ENCODE results near the gene FAM83D.

FAM83D gene

DNA sequence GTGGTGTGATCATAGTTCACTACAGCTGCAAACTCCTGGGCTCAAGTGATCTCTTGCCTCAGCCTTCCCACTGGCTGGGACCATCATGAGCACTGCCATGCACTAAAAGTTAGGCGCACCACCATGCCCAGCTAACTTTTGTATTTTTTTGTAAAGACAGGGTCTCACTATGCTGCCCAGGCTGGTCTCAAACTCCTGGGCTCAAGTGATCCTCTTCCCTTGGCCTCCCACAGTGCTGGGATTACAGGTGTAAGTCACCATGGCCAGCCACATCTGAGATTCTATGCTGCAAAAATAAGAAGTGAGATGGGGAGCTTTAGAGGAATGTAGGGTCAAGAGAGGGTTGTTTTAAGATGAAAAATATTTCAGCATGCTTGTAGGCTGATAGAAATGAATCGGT lies 1.5 kb upstream of the FAM83D start:
- no peak overlapping the region for H3K9ac ChIP-seq (ENCODE audit: low read depth, low read length)
- no peaks in the 10 kb centered on the region for H3K9me3 ChIP-seq (replicated peaks; ENCODE audit: low read length)
- H3K36me3 ChIP-seq (ENCODE audit: insufficient read depth, low read length): no peaks in the 10 kb centered on the region
- no peak overlapping the region for H3K4me2 ChIP-seq (ENCODE audit: low read length)
- H3K4me1 ChIP-seq (ENCODE audit: control insufficient read depth, insufficient read depth, low read length): peaks cover 13% of the 10 kb centered on the region
- H3K27me3 ChIP-seq (ENCODE audit: control insufficient read depth, insufficient read depth, low read length): peaks cover 29% of the 10 kb centered on the region
- no peak overlapping the region for H3K4me3 ChIP-seq (ENCODE audit: low read length)

DNA sequence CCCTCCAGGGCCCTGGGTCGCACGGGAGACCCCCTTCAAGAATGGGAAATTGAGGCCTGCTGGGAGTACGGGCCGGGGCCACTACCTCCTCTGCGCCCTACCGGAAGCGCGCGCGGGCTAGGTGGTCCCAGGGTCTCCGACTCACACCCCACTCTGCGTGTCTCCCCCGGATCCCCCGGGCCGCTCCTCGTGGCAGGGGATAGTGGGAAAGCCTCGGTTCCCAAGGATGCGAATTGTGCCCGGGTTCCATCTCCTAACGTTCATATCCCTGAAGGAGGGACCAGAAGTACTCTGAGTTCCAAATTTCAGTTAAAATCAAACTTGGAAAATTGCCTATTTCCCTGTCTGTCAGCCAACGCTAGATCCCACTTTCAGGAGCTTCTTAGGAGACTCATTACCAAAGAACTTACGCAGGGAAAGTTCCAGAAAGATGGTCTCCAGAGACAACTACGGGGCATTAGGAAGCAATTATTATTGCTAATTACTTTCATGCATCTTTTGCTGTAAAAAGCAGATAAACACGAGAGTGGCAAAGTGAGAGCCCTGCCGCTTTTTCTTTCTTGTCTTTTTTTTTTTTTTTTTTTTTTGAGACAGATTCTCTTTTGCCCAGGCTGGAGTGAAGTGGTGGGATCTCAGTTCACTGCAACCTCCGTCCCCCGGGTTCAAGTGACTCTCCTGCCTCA lies 858 bp downstream of the FAM83D start:
- Histone ChIP-seq H3K27me3 (ENCODE audit: control insufficient read depth, insufficient read depth, low read length) (peaks cover 6% of the 10 kb centered on the region), H3K9ac (ENCODE audit: low read depth, low read length) (peak overlapping the region; percentile 81), H3K4me3 (ENCODE audit: low read length) (peak overlapping the region; percentile 90), H3K9me3 (replicated peaks; ENCODE audit: low read length) (no peaks in the 10 kb centered on the region), H3K4me1 (ENCODE audit: control insufficient read depth, insufficient read depth, low read length) (peaks cover 13% of the 10 kb centered on the region), H3K36me3 (ENCODE audit: insufficient read depth, low read length) (no peaks in the 10 kb centered on the region), H3K4me2 (ENCODE audit: low read length) (peak overlapping the region; percentile 89)

- H3K27me3 ChIP-seq (ENCODE audit: control insufficient read depth, insufficient read depth, low read length): peaks cover under 1% of the 10 kb centered on the region
Measured at GRCh38 chr20:38927902-38928578, 1.8 kb downstream of the FAM83D start.

DNA sequence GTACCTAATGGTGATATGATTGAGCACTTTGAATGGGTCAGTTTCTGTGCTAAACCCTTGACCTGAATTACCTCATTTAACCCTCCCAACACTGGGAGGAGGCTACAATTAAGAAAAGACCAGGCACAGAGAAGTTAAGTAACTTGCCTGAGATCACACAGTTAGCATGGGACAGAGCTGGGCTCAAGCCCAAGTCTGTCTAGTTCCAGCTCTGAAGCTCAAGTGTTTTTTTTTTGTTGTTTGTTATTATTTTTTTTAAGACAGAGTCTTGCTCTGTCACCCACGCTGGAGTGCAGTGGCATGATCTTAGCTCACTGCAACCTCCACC lies 4.0 kb downstream of the FAM83D start:
- Histone ChIP-seq H3K36me3 (ENCODE audit: insufficient read depth, low read length) (no peaks in the 10 kb centered on the region), H3K4me2 (ENCODE audit: low read length) (no peak overlapping the region), H3K4me1 (ENCODE audit: control insufficient read depth, insufficient read depth, low read length) (peaks cover 22% of the 10 kb centered on the region), H3K9me3 (replicated peaks; ENCODE audit: low read length) (no peaks in the 10 kb centered on the region), H3K4me3 (ENCODE audit: low read length) (no peak overlapping the region), H3K9ac (ENCODE audit: low read depth, low read length) (no peak overlapping the region), H3K27me3 (ENCODE audit: control insufficient read depth, insufficient read depth, low read length) (no peaks in the 10 kb centered on the region)

More at GRCh38 chr20:38927902-38928578, 1.8 kb downstream of the FAM83D start:
- peak overlapping the region; percentile 89 for H3K4me2 ChIP-seq (ENCODE audit: low read length)
- H3K36me3 ChIP-seq (ENCODE audit: insufficient read depth, low read length): no peaks in the 10 kb centered on the region
- H3K4me3 ChIP-seq (ENCODE audit: low read length): peak overlapping the region; percentile 90
- no peak overlapping the region for H3K9ac ChIP-seq (ENCODE audit: low read depth, low read length)
- no peaks in the 10 kb centered on the region for H3K9me3 ChIP-seq (replicated peaks; ENCODE audit: low read length)
- peaks cover 21% of the 10 kb centered on the region for H3K4me1 ChIP-seq (ENCODE audit: control insufficient read depth, insufficient read depth, low read length)

GRCh38 chr20:38931984-38932383 lies 5.8 kb downstream of the FAM83D start:
- peak overlapping the region; percentile 49 for H3K4me2 ChIP-seq (ENCODE audit: low read length)
- H3K27me3 ChIP-seq (ENCODE audit: control insufficient read depth, insufficient read depth, low read length): no peaks in the 10 kb centered on the region
- H3K36me3 ChIP-seq (ENCODE audit: insufficient read depth, low read length): no peaks in the 10 kb centered on the region
- H3K9me3 ChIP-seq (replicated peaks; ENCODE audit: low read length): no peaks in the 10 kb centered on the region
- no peak overlapping the region for H3K9ac ChIP-seq (ENCODE audit: low read depth, low read length)
- peaks cover 31% of the 10 kb centered on the region for H3K4me1 ChIP-seq (ENCODE audit: control insufficient read depth, insufficient read depth, low read length)
- H3K4me3 ChIP-seq (ENCODE audit: low read length): no peak overlapping the region

DNA sequence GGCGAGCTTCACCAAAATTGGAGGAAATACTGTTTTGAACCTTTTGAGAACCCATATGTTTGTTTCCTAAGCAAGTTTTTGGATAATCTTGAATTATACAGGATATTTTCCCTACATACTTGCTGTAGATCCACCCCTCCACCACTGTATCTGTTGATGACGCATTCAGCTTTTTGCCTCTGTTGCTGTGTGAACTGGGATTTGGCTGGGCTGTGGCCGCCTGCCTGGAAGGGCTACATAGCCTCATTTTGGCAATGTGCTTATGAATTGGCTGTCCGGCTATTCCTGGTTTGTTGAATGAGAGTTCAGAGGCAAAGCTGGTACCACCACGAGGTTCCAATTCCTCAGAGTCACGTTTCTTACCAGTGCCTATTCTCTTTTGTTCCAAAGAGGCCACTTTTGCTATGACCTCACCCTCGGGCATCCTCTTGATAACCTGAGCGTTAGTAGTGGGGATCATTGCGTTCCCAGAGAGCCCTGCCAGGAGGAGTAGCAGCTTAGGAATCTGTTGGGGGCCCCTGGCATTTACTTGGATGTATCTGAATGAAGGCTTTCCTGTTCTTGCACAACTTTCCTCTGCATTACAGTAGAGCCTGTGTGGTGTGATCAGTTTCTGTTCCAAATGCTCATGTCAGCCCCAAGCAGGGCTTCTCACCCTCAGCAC lies 6.4 kb downstream of the FAM83D start:
- Histone ChIP-seq H3K9ac (ENCODE audit: low read depth, low read length) (peak overlapping the region; percentile 33), H3K4me2 (ENCODE audit: low read length) (peak overlapping the region; percentile 49), H3K36me3 (ENCODE audit: insufficient read depth, low read length) (no peaks in the 10 kb centered on the region), H3K4me1 (ENCODE audit: control insufficient read depth, insufficient read depth, low read length) (peaks cover 31% of the 10 kb centered on the region), H3K9me3 (replicated peaks; ENCODE audit: low read length) (no peaks in the 10 kb centered on the region), H3K4me3 (ENCODE audit: low read length) (peak overlapping the region; percentile 13), H3K27me3 (ENCODE audit: control insufficient read depth, insufficient read depth, low read length) (no peaks in the 10 kb centered on the region)

DNA sequence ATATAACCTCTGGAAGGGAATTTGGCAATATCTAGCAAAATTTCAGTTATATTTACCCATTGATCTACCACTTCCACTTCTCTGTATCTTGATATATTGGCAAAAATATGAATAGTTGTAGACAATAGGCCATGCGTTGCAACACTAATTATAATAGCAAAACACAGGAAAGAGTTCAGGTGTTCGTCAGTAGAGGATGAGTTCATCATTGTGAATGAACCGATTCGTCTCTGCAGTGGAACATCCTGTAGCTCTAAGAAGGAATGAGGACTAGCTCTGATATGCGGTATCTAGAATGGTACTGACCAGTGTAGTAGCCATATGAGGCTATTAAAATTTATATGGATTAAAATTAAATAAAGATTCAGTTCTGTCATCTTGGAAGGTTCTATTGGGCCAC lies 8.3 kb downstream of the FAM83D start:
- Histone ChIP-seq H3K4me1 (ENCODE audit: control insufficient read depth, insufficient read depth, low read length) (peaks cover 18% of the 10 kb centered on the region), H3K4me2 (ENCODE audit: low read length) (no peak overlapping the region), H3K9ac (ENCODE audit: low read depth, low read length) (no peak overlapping the region), H3K27me3 (ENCODE audit: control insufficient read depth, insufficient read depth, low read length) (no peaks in the 10 kb centered on the region), H3K9me3 (replicated peaks; ENCODE audit: low read length) (no peaks in the 10 kb centered on the region), H3K36me3 (ENCODE audit: insufficient read depth, low read length) (no peaks in the 10 kb centered on the region), H3K4me3 (ENCODE audit: low read length) (no peak overlapping the region)

DNA sequence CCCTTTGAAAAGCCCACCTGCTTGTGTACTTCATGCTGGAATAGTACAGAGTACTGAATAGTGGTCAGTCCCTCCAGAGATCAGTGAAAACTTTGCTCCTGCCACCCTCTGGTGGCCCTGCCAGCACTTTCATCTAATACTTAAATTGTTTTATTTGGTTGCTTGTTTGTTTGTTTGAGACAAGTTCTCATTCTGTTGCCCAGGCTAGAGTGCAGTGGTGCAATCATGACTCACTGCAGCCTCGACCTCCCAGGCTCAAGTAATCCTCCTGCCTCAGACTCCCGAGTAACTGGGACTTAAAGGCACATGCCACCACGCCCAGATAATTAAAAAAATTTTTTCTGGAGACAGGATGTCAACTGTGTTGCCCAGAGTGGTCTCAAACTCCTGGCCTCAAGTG lies 9.1 kb downstream of the FAM83D start:
- no peaks in the 10 kb centered on the region for H3K9me3 ChIP-seq (replicated peaks; ENCODE audit: low read length)
- H3K4me2 ChIP-seq (ENCODE audit: low read length): no peak overlapping the region
- no peak overlapping the region for H3K4me3 ChIP-seq (ENCODE audit: low read length)
- no peaks in the 10 kb centered on the region for H3K27me3 ChIP-seq (ENCODE audit: control insufficient read depth, insufficient read depth, low read length)
- peaks cover 18% of the 10 kb centered on the region for H3K4me1 ChIP-seq (ENCODE audit: control insufficient read depth, insufficient read depth, low read length)
- H3K9ac ChIP-seq (ENCODE audit: low read depth, low read length): no peak overlapping the region
- no peaks in the 10 kb centered on the region for H3K36me3 ChIP-seq (ENCODE audit: insufficient read depth, low read length)

DNA sequence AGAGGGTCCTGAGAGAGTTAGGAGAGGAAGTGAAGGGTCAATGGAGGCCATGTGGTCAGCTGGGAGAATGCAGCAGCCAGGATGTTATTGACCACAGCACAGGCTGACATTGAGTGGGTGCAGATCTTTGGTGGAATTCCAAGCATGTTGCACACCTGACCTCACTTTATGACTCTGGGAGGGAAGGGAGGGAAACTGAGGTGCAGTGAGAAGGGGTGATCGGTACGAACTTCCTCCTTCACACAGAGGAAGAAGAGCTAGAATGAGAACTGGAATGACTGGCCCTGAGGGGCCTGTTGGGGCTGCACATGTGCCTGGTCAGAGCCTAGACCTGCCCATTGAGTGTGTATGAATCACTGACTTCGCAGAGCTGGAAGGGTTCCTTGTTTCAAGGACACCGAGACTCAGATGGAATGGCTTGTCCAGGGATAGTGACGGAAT lies 9.8 kb downstream of the FAM83D start:
- H3K4me2 ChIP-seq (ENCODE audit: low read length): peak overlapping the region; percentile 5
- H3K27me3 ChIP-seq (ENCODE audit: control insufficient read depth, insufficient read depth, low read length): no peaks in the 10 kb centered on the region
- no peak overlapping the region for H3K9ac ChIP-seq (ENCODE audit: low read depth, low read length)
- no peaks in the 10 kb centered on the region for H3K36me3 ChIP-seq (ENCODE audit: insufficient read depth, low read length)
- no peaks in the 10 kb centered on the region for H3K9me3 ChIP-seq (replicated peaks; ENCODE audit: low read length)
- peaks cover 18% of the 10 kb centered on the region for H3K4me1 ChIP-seq (ENCODE audit: control insufficient read depth, insufficient read depth, low read length)
- no peak overlapping the region for H3K4me3 ChIP-seq (ENCODE audit: low read length)

DNA sequence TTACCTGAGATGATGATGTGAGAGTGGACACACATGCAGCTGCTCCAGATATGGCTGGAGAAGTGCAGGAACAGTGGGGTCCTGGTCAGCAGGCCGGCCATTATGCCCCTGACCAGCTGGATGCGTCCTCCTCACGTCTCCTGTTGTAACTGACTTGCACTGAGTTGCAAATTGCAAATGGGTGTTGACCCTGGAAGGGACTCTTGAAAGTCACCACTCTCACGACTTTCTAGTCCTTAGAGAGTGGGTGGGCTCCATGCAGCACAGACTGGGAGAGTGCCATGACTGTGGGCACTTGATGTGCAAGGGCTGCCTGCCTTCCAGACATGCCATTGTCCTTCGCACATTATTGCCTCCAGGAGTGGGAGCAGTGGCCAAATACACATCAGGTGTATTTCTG lies 10.8 kb downstream of the FAM83D start:
- Histone ChIP-seq H3K4me1 (ENCODE audit: control insufficient read depth, insufficient read depth, low read length) (peaks cover 18% of the 10 kb centered on the region), H3K4me3 (ENCODE audit: low read length) (no peak overlapping the region), H3K9ac (ENCODE audit: low read depth, low read length) (no peak overlapping the region), H3K9me3 (replicated peaks; ENCODE audit: low read length) (no peaks in the 10 kb centered on the region), H3K4me2 (ENCODE audit: low read length) (no peak overlapping the region), H3K27me3 (ENCODE audit: control insufficient read depth, insufficient read depth, low read length) (no peaks in the 10 kb centered on the region), H3K36me3 (ENCODE audit: insufficient read depth, low read length) (peaks cover 2% of the 10 kb centered on the region)

DNA sequence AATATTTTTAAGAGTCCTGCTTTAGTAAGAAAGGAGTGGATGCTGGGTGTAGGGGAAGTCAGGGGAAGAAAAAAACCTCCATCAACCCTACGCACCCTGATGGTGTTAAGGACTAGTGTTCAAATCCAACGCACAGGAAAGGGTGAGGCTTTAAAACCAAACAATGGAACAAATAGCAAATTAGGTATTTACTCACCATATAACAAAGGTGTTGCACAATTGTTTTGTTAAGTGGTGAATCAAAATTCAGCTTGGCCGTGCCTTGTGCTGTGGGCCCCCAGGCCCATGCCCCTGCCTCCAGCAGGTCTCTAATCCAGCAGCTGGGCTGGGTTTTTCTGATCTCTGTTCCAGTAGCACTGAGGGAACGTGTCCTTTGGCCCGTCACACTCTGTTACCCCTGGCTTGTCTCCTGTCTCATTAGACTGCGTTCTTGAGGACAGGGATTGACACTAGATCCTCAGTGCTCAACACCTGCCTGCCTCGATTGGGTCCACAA lies 11.8 kb downstream of the FAM83D start:
- H3K4me1 ChIP-seq (ENCODE audit: control insufficient read depth, insufficient read depth, low read length): peaks cover 11% of the 10 kb centered on the region
- H3K4me2 ChIP-seq (ENCODE audit: low read length): no peak overlapping the region
- no peaks in the 10 kb centered on the region for H3K27me3 ChIP-seq (ENCODE audit: control insufficient read depth, insufficient read depth, low read length)
- H3K9ac ChIP-seq (ENCODE audit: low read depth, low read length): no peak overlapping the region
- H3K9me3 ChIP-seq (replicated peaks; ENCODE audit: low read length): no peaks in the 10 kb centered on the region
- H3K36me3 ChIP-seq (ENCODE audit: insufficient read depth, low read length): peaks cover 6% of the 10 kb centered on the region
- H3K4me3 ChIP-seq (ENCODE audit: low read length): no peak overlapping the region

All from skeletal muscle satellite cell (primary cell).